ENCODE measurements around the gene BLVRB. TPM values are rescaled to one million over a fixed set of nuclear protein-coding genes. Genes with fewer than 3 reads are reported as not detected.

Gene BLVRB
- total RNA-seq, 1 experiment from 2014 or later = 35.1 TPM

- peaks cover 29% of the 10 kb centered on the region for H3K4me1 Mint-ChIP-seq
- ChIA-PET CTCF (interaction anchor here (0.6 to 2.5 kb wide), 20 partner anchors 10 to 226 kb away, joined by 3 to 46 read pairs (median 4); partner anchors contain the start of genes BLVRB, PRX, SERTAD1 and TTC9B), POLR2A (interaction anchor here (0.5 to 3.9 kb wide), 18 partner anchors 9 to 1708 kb away, joined by 3 to 32 read pairs (median 4); partner anchors contain the start of genes BLVRB, C19orf47, PLD3 and SERTAD1)
- ATAC-seq (peak; percentile 83), DNase-seq (ENCODE audit: low spot score) (peak; percentile 99)
- no peaks in the 10 kb centered on the region for H3K27me3 Mint-ChIP-seq (ENCODE audit: low read depth)
- peak overlapping the region; percentile 94 for H3K4me3 Mint-ChIP-seq
- H3K27ac Mint-ChIP-seq = peak overlapping the region; percentile 99
- H3K36me3 Mint-ChIP-seq = peaks cover 19% of the 10 kb centered on the region
- H3K9me3 Mint-ChIP-seq = no peaks in the 10 kb centered on the region
- no peak for TF ChIP-seq NR1H2 (CRISPR knock-in tag; IDR thresholded peaks at IDR 0.05)
- TF ChIP-seq ZNF671 (CRISPR knock-in tag; IDR thresholded peaks at IDR 0.05) = no peak
- TF ChIP-seq, protein P1, sequence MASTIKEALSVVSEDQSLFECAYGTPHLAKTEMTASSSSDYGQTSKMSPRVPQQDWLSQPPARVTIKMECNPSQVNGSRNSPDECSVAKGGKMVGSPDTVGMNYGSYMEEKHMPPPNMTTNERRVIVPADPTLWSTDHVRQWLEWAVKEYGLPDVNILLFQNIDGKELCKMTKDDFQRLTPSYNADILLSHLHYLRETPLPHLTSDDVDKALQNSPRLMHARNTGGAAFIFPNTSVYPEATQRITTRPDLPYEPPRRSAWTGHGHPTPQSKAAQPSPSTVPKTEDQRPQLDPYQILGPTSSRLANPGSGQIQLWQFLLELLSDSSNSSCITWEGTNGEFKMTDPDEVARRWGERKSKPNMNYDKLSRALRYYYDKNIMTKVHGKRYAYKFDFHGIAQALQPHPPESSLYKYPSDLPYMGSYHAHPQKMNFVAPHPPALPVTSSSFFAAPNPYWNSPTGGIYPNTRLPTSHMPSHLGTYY (CRISPR knock-in tag; IDR thresholded peaks at IDR 0.05) = no peak
- no peak for TF ChIP-seq JAZF1 (CRISPR knock-in tag; IDR thresholded peaks at IDR 0.05)
- no peak for TF ChIP-seq MYBL2 (CRISPR knock-in tag; IDR thresholded peaks at IDR 0.05)
- no peak for TF ChIP-seq GTF2I (CRISPR knock-in tag; conservative IDR thresholded peaks at IDR 0.05)
- TF ChIP-seq, protein P2, sequence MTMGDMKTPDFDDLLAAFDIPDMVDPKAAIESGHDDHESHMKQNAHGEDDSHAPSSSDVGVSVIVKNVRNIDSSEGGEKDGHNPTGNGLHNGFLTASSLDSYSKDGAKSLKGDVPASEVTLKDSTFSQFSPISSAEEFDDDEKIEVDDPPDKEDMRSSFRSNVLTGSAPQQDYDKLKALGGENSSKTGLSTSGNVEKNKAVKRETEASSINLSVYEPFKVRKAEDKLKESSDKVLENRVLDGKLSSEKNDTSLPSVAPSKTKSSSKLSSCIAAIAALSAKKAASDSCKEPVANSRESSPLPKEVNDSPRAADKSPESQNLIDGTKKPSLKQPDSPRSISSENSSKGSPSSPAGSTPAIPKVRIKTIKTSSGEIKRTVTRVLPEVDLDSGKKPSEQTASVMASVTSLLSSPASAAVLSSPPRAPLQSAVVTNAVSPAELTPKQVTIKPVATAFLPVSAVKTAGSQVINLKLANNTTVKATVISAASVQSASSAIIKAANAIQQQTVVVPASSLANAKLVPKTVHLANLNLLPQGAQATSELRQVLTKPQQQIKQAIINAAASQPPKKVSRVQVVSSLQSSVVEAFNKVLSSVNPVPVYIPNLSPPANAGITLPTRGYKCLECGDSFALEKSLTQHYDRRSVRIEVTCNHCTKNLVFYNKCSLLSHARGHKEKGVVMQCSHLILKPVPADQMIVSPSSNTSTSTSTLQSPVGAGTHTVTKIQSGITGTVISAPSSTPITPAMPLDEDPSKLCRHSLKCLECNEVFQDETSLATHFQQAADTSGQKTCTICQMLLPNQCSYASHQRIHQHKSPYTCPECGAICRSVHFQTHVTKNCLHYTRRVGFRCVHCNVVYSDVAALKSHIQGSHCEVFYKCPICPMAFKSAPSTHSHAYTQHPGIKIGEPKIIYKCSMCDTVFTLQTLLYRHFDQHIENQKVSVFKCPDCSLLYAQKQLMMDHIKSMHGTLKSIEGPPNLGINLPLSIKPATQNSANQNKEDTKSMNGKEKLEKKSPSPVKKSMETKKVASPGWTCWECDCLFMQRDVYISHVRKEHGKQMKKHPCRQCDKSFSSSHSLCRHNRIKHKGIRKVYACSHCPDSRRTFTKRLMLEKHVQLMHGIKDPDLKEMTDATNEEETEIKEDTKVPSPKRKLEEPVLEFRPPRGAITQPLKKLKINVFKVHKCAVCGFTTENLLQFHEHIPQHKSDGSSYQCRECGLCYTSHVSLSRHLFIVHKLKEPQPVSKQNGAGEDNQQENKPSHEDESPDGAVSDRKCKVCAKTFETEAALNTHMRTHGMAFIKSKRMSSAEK (CRISPR knock-in tag; IDR thresholded peaks at IDR 0.05; ENCODE audit: borderline replicate concordance) = no peak
- peak; percentile 27; the same call in 1 of the 2 replicates for TF ChIP-seq EMX1 (CRISPR knock-in tag; IDR thresholded peaks at IDR 0.05)
- TF ChIP-seq FOXJ3 (CRISPR knock-in tag; IDR thresholded peaks at IDR 0.05; ENCODE audit: borderline replicate concordance) = no peak
- TF ChIP-seq MXD4 (CRISPR knock-in tag; IDR thresholded peaks at IDR 0.05; ENCODE audit: borderline replicate concordance) = no peak
- TF ChIP-seq, protein P3, sequence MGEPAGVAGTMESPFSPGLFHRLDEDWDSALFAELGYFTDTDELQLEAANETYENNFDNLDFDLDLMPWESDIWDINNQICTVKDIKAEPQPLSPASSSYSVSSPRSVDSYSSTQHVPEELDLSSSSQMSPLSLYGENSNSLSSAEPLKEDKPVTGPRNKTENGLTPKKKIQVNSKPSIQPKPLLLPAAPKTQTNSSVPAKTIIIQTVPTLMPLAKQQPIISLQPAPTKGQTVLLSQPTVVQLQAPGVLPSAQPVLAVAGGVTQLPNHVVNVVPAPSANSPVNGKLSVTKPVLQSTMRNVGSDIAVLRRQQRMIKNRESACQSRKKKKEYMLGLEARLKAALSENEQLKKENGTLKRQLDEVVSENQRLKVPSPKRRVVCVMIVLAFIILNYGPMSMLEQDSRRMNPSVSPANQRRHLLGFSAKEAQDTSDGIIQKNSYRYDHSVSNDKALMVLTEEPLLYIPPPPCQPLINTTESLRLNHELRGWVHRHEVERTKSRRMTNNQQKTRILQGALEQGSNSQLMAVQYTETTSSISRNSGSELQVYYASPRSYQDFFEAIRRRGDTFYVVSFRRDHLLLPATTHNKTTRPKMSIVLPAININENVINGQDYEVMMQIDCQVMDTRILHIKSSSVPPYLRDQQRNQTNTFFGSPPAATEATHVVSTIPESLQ (CRISPR knock-in tag; IDR thresholded peaks at IDR 0.05) = no peak
- no peak for TF ChIP-seq NFATC4 (CRISPR knock-in tag; IDR thresholded peaks at IDR 0.05)
- no peak for TF ChIP-seq IRF2 (CRISPR knock-in tag; IDR thresholded peaks at IDR 0.05; ENCODE audit: borderline replicate concordance, low read depth)
- TF ChIP-seq FOXP4 (CRISPR knock-in tag; IDR thresholded peaks at IDR 0.05) = peak; percentile 38; the same call in 1 of the 2 replicates
- TF ChIP-seq ZNF281 (CRISPR knock-in tag; IDR thresholded peaks at IDR 0.05) = peak; percentile 99
- no peak for TF ChIP-seq NFYB (CRISPR knock-in tag; conservative IDR thresholded peaks at IDR 0.05; ENCODE audit: low read depth)
- TF ChIP-seq, protein P4, sequence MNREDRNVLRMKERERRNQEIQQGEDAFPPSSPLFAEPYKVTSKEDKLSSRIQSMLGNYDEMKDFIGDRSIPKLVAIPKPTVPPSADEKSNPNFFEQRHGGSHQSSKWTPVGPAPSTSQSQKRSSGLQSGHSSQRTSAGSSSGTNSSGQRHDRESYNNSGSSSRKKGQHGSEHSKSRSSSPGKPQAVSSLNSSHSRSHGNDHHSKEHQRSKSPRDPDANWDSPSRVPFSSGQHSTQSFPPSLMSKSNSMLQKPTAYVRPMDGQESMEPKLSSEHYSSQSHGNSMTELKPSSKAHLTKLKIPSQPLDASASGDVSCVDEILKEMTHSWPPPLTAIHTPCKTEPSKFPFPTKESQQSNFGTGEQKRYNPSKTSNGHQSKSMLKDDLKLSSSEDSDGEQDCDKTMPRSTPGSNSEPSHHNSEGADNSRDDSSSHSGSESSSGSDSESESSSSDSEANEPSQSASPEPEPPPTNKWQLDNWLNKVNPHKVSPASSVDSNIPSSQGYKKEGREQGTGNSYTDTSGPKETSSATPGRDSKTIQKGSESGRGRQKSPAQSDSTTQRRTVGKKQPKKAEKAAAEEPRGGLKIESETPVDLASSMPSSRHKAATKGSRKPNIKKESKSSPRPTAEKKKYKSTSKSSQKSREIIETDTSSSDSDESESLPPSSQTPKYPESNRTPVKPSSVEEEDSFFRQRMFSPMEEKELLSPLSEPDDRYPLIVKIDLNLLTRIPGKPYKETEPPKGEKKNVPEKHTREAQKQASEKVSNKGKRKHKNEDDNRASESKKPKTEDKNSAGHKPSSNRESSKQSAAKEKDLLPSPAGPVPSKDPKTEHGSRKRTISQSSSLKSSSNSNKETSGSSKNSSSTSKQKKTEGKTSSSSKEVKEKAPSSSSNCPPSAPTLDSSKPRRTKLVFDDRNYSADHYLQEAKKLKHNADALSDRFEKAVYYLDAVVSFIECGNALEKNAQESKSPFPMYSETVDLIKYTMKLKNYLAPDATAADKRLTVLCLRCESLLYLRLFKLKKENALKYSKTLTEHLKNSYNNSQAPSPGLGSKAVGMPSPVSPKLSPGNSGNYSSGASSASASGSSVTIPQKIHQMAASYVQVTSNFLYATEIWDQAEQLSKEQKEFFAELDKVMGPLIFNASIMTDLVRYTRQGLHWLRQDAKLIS (CRISPR knock-in tag; IDR thresholded peaks at IDR 0.05; ENCODE audit: borderline replicate concordance) = no peak
- no peak for TF ChIP-seq IRF1 (CRISPR knock-in tag; IDR thresholded peaks at IDR 0.05)
- TF ChIP-seq ATF1 (CRISPR knock-in tag; IDR thresholded peaks at IDR 0.05) = no peak
Measured at GRCh38 chr19:40443131-40443999, 22.2 kb downstream of the BLVRB start.
